Thyroid gland (tissue), 4 donors: Measurements from ENCODE around the gene BSPRY.

Experiments
- POLR2A ChIP-seq, 2 donors: fragments of 450-650 bp; IDR thresholded peaks; one replicate each; pipeline ENCODE4 v1.6.1; 2017; ENCODE audit warnings: antibody characterized with exemption in 2 of 2, mild to moderate bottlenecking in 2 of 2, moderate library complexity in 1 of 2
- TF ChIP-seq, protein P1 (sequence below), 6 experiments: fragments of 200-600 bp in 3 of 6; fragments of 450-650 bp in 3 of 6; sonication (generic) in 3 of 6; IDR thresholded peaks; one replicate each; pipeline ENCODE4 v1.5.1; 2016 to 2019; ENCODE audit warnings: antibody characterized with exemption in 6 of 6, mild to moderate bottlenecking in 2 of 6, inconsistent platforms in 1 of 6, moderate library complexity in 1 of 6

DNA sequence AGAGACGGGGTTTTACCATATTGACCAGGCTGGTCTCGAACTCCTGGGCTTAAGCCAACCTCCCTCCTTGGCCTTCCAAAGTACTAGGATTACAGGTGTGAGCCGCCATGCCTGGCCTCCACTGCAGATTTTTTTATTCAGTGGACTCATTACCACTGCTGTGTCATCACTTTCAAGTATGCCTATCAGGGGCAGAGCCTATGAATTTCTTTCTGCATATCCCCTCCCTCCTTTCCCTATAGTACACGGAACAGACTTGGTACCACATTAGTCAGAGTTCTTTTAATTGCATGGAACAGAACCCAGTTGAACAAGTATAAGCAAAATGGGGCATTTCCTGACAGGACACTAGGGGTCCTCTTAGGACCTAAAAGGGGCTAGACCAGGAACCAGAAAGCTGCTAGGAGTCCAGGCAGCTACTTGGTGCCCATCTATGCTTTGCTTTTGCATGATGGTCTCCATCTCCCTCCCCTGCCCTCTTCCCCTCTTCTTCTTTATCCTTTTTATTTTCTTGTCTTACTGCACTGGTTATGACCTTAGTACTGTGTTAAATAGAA is 5.8 kb downstream of the BSPRY start:
- TF ChIP-seq, protein P1, sequence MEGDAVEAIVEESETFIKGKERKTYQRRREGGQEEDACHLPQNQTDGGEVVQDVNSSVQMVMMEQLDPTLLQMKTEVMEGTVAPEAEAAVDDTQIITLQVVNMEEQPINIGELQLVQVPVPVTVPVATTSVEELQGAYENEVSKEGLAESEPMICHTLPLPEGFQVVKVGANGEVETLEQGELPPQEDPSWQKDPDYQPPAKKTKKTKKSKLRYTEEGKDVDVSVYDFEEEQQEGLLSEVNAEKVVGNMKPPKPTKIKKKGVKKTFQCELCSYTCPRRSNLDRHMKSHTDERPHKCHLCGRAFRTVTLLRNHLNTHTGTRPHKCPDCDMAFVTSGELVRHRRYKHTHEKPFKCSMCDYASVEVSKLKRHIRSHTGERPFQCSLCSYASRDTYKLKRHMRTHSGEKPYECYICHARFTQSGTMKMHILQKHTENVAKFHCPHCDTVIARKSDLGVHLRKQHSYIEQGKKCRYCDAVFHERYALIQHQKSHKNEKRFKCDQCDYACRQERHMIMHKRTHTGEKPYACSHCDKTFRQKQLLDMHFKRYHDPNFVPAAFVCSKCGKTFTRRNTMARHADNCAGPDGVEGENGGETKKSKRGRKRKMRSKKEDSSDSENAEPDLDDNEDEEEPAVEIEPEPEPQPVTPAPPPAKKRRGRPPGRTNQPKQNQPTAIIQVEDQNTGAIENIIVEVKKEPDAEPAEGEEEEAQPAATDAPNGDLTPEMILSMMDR (IDR thresholded peaks at IDR 0.05): no peak
- TF ChIP-seq POLR2A (IDR thresholded peaks at IDR 0.05): no peak
